Astrocyte of the cerebellum (primary cell): Measurements from ENCODE around the gene NLN.

Source experiments
- DNase-seq: peaks from one replicate; pipeline ENCODE4 v3.0.0-alpha.2; 2011; ENCODE audit warnings: low read depth
- H3K4me3 ChIP-seq: 2 replicates; pipeline ENCODE4 v1.5.1; 2011; ENCODE audit warnings: mild to moderate bottlenecking, low read depth, low read length, moderate library complexity
- in situ Hi-C: cut with HindIII; loops from 2 replicates; pipeline ENCODE4 v1.10.0; 2017; ENCODE audit warnings: low sequenced_read_pairs
- TF ChIP-seq, protein P1 (sequence below): IDR thresholded peaks from 2 replicates; pipeline ENCODE4 v1.5.1; 2012; ENCODE audit warnings: low read length, low read depth, moderate library complexity, mild to moderate bottlenecking; ENCODE audit errors: missing control alignments

NLN gene

DNA sequence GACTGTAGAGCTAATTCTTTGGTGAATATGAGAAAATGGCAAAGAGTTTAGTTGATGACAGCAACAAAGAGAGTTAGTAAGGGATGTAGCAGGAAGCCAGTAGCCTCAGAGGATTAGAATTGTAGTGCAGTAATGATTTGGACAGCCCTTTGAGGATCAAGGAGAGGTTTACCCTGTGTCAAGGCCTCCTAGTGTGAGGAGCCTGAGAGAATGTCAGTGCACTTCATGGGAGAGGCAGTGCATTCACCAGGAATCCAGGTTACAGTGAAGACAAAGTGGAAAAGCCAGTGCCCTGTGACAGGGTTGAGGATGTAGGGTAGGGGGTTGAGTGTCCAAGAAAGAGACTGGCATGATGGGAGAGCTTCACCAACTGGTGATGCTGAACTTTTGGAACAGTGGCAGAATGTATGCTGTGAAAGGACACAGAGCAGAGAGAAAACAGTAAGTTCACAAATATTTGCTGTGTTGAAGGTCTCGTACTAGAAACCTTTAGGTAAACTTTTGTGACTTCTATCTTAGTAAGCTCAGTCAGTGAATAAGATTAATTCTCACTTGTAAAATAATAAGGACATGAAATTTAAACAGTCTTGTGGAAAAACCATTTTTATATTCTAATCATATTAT lies 27.3 kb downstream of the NLN start:
- in situ Hi-C loops: no loop called here
- no peak overlapping the region for H3K4me3 ChIP-seq
- DNase-seq: no peak
- TF ChIP-seq, protein P1, sequence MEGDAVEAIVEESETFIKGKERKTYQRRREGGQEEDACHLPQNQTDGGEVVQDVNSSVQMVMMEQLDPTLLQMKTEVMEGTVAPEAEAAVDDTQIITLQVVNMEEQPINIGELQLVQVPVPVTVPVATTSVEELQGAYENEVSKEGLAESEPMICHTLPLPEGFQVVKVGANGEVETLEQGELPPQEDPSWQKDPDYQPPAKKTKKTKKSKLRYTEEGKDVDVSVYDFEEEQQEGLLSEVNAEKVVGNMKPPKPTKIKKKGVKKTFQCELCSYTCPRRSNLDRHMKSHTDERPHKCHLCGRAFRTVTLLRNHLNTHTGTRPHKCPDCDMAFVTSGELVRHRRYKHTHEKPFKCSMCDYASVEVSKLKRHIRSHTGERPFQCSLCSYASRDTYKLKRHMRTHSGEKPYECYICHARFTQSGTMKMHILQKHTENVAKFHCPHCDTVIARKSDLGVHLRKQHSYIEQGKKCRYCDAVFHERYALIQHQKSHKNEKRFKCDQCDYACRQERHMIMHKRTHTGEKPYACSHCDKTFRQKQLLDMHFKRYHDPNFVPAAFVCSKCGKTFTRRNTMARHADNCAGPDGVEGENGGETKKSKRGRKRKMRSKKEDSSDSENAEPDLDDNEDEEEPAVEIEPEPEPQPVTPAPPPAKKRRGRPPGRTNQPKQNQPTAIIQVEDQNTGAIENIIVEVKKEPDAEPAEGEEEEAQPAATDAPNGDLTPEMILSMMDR: no peak

DNA sequence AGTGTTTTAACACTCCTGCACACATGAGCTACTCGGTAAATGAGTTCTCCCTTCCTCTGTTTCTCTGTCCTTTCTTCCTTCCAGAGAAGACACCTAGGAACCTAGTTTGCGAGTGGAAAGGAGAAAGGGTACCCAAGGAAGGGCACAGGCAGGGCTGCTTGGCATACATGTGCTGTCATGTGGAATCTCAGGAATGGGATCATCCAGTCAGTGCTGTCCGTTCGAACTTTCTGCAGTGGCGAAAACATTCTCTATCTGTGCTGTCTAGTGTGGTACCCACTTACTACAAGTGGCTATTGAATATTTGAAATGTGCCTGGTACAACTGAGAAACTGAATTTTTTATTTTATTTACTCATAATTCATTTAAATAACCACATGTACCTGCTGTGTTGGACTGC lies 28.0 kb downstream of the NLN start:
- in situ Hi-C loops: no loop called here
- TF ChIP-seq, protein P1: no peak
- no peak overlapping the region for H3K4me3 ChIP-seq
- DNase-seq: no peak

DNA sequence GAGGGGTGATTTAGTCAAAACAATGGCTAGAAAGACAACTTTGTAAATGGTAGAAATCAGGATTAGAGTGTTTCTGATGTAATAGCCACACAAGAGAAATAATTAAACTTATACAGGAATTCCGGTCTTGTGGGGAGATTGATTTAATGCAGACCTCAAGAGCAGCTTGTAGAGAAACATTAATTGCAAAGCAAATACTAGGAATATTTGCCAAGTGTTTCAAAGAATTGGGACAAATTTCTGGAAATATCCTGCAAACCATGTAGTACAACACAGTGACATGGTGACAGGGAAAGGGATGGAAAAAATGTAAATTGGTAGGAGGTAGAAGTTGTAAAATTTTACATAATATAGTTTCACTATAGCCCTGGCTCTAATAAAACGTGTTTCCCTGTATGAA lies 28.9 kb downstream of the NLN start:
- H3K4me3 ChIP-seq: no peak overlapping the region
- TF ChIP-seq, protein P1: no peak
- no peak for DNase-seq
- in situ Hi-C loops: no loop called here

DNA sequence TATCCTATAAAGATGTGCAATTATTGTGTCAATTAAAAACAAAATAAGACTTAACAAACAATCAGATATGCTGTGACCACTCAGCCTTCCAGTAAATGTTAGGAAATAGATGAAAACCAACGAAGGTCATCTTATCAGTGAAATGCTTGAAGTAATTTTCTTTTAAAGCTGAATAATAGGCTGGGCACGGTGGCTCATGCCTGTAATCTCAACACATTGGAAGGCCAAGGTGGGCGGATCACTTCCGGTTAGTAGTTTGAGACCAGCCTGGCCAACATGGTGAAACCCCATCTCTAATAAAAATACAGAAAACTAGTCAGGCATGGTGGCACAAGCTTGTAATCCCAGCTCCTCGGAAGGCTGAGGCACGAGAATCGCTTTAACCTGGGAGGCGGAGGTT lies 31.2 kb downstream of the NLN start:
- TF ChIP-seq, protein P1: no peak
- in situ Hi-C loops: no loop called here
- H3K4me3 ChIP-seq: no peak overlapping the region
- no peak for DNase-seq

DNA sequence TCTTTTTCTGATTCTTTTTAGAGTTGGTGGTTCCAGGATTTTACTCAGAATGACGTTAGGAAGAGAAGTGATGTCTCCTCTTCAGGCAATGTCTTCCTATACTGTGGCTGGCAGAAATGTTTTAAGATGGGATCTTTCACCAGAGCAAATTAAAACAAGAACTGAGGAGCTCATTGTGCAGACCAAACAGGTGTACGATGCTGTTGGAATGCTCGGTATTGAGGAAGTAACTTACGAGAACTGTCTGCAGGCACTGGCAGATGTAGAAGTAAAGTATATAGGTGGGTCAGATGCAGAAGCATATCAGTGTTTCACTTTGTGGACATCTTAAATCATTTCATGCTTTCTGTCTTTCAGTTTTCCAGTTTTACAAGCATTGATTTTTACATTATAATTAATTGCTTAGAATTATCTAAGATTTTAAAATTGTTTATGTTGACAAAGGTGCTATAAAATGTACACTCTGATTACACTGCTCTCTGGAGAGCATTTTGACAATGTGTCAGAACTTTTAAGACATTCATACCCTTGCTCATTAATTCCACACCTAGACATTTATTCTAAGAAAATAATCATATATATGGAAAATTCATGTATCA lies 36.6 kb downstream of the NLN start:
- H3K4me3 ChIP-seq: no peak overlapping the region
- in situ Hi-C loops: no loop called here
- TF ChIP-seq, protein P1: no peak
- DNase-seq: no peak

DNA sequence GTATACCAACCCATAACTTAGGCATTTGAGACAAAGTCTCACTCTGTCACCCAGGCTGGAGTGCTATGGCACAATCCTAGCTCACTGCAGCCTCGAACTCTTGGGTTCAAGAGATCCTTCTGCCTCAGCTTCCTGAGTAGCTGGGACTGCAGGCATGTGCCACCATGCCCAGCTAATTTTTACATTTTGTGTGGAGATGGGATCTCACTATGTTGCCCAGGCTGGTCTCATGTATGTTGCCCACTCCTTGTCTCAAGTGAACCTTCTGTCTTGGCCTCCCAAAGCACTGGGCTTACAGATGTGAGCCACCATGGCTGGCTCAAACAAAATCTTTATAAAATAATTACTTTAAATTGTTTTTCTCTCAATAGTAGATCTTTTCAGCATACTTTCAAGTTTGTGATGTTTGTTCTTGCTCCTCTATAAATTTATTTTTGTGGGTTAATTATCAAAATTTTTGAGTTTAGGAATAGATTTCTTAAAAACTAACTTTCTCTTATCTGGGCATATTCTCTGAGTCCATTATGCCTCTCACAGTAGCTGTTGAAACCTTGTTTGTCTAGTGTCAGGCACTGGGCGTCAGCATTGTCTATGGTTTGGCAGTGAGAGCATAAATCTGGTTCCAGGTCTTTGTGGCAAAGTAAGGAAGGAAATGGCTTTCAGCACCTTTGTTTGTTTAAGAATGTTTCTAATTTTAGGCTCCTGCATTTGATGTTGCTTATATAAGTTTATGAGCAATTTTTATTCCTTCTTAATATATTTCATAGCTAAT lies 38.7 kb downstream of the NLN start:
- peak; percentile 81 for DNase-seq
- TF ChIP-seq, protein P1: peak; percentile 54
- no peak overlapping the region for H3K4me3 ChIP-seq
- in situ Hi-C loops: no loop called here
